22Rv1 (cell line): ENCODE measurements around the gene WSCD2.

Source experiments
- H3K27ac ChIP-seq: fragments of 450-650 bp; 2 replicates; pipeline ENCODE4 v1.5.1; 2017
- ZFX ChIP-seq: fragments of 450-650 bp; IDR thresholded peaks from 2 replicates; pipeline ENCODE4 v1.6.1; 2017; ENCODE audit warnings: antibody characterized with exemption, borderline replicate concordance
- TF ChIP-seq, protein P1 (sequence below): fragments of 450-650 bp; IDR thresholded peaks from 2 replicates; pipeline ENCODE4 v1.5.1; 2017; ENCODE audit warnings: mild to moderate bottlenecking

Gene WSCD2

DNA sequence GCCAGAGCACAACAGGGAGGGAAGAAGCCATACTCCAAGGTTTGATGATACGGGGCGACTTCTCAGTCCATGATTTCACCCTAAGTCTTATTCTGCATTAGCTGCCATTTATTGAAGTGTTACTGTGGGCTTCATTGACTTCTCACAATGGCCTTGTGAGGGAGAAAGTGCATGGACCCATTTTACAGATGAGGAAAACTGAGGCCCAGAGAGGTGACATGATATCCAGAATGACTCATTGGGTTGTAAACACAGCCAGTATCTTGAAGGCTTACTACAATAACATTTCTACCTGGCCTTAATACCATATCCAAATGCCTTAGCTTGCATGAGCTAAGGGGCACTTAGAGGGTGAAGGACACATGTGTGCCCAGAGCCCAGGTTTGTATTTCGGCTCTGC, 109.4 kb downstream of the WSCD2 start:
- no peak for TF ChIP-seq ZFX
- TF ChIP-seq, protein P1, sequence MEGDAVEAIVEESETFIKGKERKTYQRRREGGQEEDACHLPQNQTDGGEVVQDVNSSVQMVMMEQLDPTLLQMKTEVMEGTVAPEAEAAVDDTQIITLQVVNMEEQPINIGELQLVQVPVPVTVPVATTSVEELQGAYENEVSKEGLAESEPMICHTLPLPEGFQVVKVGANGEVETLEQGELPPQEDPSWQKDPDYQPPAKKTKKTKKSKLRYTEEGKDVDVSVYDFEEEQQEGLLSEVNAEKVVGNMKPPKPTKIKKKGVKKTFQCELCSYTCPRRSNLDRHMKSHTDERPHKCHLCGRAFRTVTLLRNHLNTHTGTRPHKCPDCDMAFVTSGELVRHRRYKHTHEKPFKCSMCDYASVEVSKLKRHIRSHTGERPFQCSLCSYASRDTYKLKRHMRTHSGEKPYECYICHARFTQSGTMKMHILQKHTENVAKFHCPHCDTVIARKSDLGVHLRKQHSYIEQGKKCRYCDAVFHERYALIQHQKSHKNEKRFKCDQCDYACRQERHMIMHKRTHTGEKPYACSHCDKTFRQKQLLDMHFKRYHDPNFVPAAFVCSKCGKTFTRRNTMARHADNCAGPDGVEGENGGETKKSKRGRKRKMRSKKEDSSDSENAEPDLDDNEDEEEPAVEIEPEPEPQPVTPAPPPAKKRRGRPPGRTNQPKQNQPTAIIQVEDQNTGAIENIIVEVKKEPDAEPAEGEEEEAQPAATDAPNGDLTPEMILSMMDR: no peak

DNA sequence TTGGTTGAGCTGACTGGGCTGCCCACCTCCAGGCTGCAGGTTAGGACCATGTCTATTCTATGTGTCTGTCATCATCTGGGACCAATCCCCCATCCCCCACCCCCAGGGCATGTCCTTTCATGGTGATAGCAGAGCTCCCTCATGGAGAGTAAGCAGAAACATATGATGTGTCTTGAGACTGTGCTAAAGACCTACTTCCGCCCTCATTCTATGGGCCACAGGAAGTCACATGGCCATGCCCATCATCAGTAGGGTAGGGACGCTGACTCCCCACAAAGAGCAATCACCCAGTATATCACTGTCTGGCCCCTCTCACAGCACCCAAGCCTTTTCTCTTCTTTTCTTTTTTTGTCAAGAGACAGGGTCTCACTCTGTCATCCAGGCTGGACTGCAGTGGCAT, 110.3 kb downstream of the WSCD2 start:
- TF ChIP-seq, protein P1: no peak
- H3K27ac ChIP-seq: no peak overlapping the region

More for the DNA sequence above, 109.4 kb downstream of the WSCD2 start:
- H3K27ac ChIP-seq: no peak overlapping the region

DNA sequence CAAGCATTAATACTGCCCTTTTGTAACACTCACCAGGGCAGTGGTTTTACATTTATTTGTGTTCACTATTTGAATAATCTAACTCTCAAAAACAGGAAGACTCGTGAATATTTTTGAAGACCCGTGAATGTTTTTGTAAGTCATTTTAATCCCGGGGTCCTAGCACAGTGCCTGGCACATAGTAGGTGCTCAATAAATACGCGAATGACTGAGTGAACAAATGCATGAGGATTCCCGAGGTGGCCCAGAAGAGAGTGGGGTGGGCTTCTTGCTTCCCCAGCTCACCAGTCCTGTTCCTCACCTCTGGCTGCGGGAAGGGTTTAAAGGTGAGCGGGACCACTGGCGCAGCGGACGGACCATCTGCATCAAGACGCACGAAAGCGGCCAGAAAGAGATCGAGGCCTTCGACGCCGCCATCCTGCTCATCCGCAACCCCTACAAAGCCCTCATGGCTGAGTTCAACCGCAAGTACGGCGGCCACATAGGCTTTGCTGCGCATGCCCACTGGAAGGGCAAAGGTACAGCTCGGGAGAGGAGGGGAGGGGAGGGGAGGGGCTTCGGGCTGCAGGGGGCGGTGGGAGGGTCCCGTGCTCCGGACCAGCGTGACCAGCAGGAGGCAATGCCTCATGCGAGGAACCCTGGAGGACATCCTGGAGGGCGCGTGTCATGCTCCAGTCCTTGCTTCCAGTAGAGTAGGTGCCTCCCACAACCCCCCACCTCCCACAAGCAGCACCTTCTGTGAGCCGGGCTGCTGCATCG, 111.1 kb downstream of the WSCD2 start:
- TF ChIP-seq ZFX: no peak

DNA sequence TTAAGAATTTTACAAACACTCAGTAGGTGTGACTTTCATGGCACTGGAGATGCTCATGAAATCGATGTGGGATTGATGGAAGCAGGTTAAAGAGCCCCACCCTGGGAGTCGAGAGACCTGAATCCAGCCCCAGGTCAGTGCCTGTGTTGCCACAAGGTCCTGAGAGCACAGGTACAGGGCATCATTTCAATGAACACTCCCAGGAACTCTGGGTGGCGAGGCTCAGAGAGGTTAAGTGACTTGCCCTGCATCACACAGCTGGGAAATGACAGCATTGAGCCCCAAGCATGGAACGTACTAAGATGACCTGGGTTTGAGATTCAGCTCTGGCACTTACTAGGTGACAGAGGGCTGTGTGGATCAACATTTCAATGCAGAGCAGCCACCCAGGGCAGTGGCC, 111.8 kb downstream of the WSCD2 start:
- H3K27ac ChIP-seq: no peak overlapping the region
- no peak for TF ChIP-seq ZFX
- TF ChIP-seq, protein P1: no peak

More for the DNA sequence above, 111.1 kb downstream of the WSCD2 start:
- H3K27ac ChIP-seq: no peak overlapping the region

DNA sequence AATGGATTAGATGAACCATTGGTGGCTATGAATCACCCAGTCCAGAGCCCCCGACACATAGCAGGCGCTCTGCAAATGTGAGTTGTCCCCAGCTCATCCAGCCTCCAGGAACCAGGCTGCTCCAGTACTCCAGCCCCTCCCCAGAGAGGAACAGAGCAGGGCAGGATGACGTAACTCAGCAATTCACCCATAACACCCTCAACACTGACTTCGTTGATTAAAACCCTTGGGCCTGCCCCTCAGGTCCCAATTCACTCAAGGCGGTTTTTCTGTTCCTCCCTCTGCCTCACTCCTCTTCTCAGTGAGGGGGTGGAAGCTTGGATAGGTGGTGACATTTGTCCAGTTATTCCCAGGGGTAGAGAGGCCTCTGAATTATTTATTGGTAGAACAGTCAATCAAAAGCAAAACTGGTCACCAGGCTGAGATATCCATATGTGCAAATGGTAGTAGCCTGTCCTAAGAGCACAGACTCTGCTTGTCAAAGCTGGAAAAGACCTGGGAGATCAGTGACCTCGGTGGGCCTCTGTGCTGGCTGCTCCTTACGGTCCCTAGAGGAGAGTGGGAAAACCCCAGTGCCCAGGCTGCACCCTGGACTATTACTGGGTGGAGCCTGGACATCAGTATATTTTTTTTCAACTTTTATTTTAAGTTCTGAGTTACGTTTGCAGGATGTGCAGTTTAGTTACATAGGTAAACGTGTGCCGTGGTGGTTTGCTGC, 113.1 kb downstream of the WSCD2 start:
- TF ChIP-seq ZFX: no peak
- TF ChIP-seq, protein P1: no peak

DNA sequence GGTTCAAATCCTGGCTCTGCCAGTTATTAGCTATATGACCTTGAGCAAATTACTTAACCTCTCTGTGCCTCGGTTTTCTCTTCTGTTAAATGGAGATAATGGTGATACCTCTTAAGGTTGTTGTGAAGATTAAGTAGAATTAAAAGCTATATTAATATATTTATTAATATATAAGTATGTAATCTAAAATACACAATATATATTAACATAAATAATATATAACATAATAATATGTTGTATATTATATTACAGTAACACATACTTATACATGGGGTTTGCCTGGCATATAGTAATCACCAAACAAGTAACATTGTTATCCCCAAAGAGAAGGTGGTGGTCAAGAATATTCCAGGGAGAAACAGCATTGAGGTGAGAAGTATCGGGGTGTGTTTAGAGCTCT, 118.0 kb downstream of the WSCD2 start:
- no peak overlapping the region for H3K27ac ChIP-seq
- no peak for TF ChIP-seq ZFX
- TF ChIP-seq, protein P1: no peak

More for the DNA sequence above, 113.1 kb downstream of the WSCD2 start:
- no peak overlapping the region for H3K27ac ChIP-seq

DNA sequence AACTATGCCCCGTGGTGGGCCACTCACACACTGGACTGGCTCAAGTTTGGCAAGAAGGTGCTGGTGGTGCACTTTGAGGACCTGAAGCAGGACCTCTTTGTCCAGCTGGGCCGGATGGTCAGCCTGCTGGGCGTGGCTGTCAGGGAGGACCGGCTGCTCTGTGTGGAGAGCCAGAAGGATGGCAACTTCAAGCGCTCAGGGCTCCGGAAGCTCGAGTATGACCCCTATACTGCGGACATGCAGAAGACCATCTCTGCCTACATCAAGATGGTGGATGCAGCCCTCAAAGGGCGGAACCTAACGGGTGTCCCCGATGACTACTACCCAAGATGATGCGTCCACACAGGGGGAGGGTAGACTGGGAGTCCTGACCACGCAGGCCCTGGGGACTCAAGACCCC, 118.9 kb downstream of the WSCD2 start:
- TF ChIP-seq, protein P1: no peak
- no peak for TF ChIP-seq ZFX

More for the DNA sequence above, 118.9 kb downstream of the WSCD2 start:
- no peak overlapping the region for H3K27ac ChIP-seq
